Upper lobe of left lung (tissue), 4 donors: ENCODE results near the gene SIRPB2.

Experiments used
- CTCF ChIP-seq, 6 experiments: fragments of 450-650 bp in 4 of 6; fragments of 200-600 bp in 2 of 6; sonication (generic) in 2 of 6; IDR thresholded peaks; one replicate each; pipeline ENCODE4 v1.5.1; 2016 to 2019; ENCODE audit warnings: antibody characterized with exemption in 6 of 6
- EP300 ChIP-seq, 4 donors: sonication (generic); formaldehyde crosslinking; IDR thresholded peaks; one replicate each; pipeline ENCODE4 v1.5.1; 2017; ENCODE audit warnings: antibody characterized with exemption in 4 of 4, control low read depth in 2 of 4
- POLR2A ChIP-seq, 4 donors: fragments of 450-650 bp; IDR thresholded peaks; one replicate each; pipeline ENCODE4 v1.5.1; 2016 to 2017; ENCODE audit warnings: antibody characterized with exemption in 4 of 4, mild to moderate bottlenecking in 2 of 4
- POLR2AphosphoS5 ChIP-seq, 2 donors: sonication (generic); formaldehyde crosslinking; IDR thresholded peaks; one replicate each; pipeline ENCODE4 v1.5.1; 2017; ENCODE audit warnings: antibody characterized with exemption in 2 of 2

- TF ChIP-seq CTCF (IDR thresholded peaks at IDR 0.05): no peak
- TF ChIP-seq POLR2A (IDR thresholded peaks at IDR 0.05): no peak
- TF ChIP-seq POLR2AphosphoS5 (IDR thresholded peaks at IDR 0.05): no peak
- no peak for TF ChIP-seq EP300 (IDR thresholded peaks at IDR 0.05)
Observed at GRCh38 chr20:1462834-1463233, 28.4 kb downstream of the SIRPB2 start.
